Naive thymus-derived CD4-positive, alpha-beta T cell (primary cell): ENCODE results near the gene CAPS. TPM values are rescaled to one million over a fixed set of nuclear protein-coding genes. Genes with fewer than 3 reads are reported as not detected.

Source experiments
- ATAC-seq: fragments of 150-1000 bp; cut with Tn5 transposase; 2 replicates; pipeline ENCODE4 v1.10.0; 2021; ENCODE audit warnings: mild to moderate bottlenecking, moderate library complexity
- CTCF ChIA-PET: fragments of 350-600 bp; sonication (Branson Sonifier 250); formaldehyde crosslinking; loops from one replicate; lab custom pipeline; 2021; ENCODE audit warnings: antibody characterized with exemption; lab: Charles Lee
- POLR2A ChIA-PET: fragments of 350-600 bp; sonication (Branson Sonifier 250); formaldehyde crosslinking; loops from one replicate; lab custom pipeline; 2021; ENCODE audit warnings: antibody characterized with exemption, inconsistent platforms; lab: Charles Lee
- DNase-seq, 9 donors: peaks; one replicate each; pipeline versions ENCODE4 v3.0.0 to v3.0.0-alpha.2; 2020 to 2022; ENCODE audit warnings: mixed read lengths in 1 of 9
- H3K27ac ChIP-seq: one replicate; pipeline ENCODE4 v1.7.0; 2013; ENCODE audit warnings: mild to moderate bottlenecking, low read depth, low read length, moderate library complexity
- H3K27me3 ChIP-seq, 2 donors: one replicate each; pipeline ENCODE4 v1.7.0; 2013; ENCODE audit warnings: low read length in 2 of 2, mild to moderate bottlenecking in 2 of 2, moderate library complexity in 2 of 2; ENCODE audit not compliant: control insufficient read depth in 2 of 2, insufficient read depth in 2 of 2
- H3K36me3 ChIP-seq, 3 experiments: 1 replicate in 2 of 3; 2 replicates in 1 of 3; pipeline ENCODE4 v1.7.0; 2013; ENCODE audit warnings: low read length in 3 of 3, mild to moderate bottlenecking in 3 of 3, moderate library complexity in 1 of 3; ENCODE audit not compliant: insufficient read depth in 3 of 3, control insufficient read depth in 2 of 3
- H3K4me1 ChIP-seq, 2 donors: one replicate each; pipeline ENCODE4 v1.7.0; 2013; ENCODE audit warnings: low read length in 2 of 2, mild to moderate bottlenecking in 2 of 2, moderate library complexity in 1 of 2; ENCODE audit not compliant: control insufficient read depth in 2 of 2, insufficient read depth in 2 of 2
- H3K4me3 ChIP-seq: 2 replicates; pipeline ENCODE4 v1.7.0; 2013; ENCODE audit warnings: mild to moderate bottlenecking, low read length
- H3K9me3 ChIP-seq, 3 experiments: 1 replicate in 2 of 3; 2 replicates in 1 of 3; pipeline ENCODE4 v1.7.0; 2013; ENCODE audit warnings: low read length in 3 of 3; ENCODE audit not compliant: control insufficient read depth in 2 of 3
- H3K27ac Mint-ChIP-seq, 9 donors: one replicate each; pipeline ENCODE4 v1.8.0; 2020 to 2022; ENCODE audit warnings: mixed read lengths in 9 of 9, mild to moderate bottlenecking in 8 of 9, moderate library complexity in 5 of 9, inconsistent platforms in 2 of 9
- H3K27me3 Mint-ChIP-seq, 5 donors: one replicate each; pipeline ENCODE4 v1.8.0; 2021 to 2022; ENCODE audit warnings: mixed read lengths in 5 of 5, mild to moderate bottlenecking in 1 of 5
- H3K36me3 Mint-ChIP-seq, 5 donors: one replicate each; pipeline ENCODE4 v1.8.0; 2020 to 2022; ENCODE audit warnings: mixed read lengths in 5 of 5, mild to moderate bottlenecking in 3 of 5, inconsistent platforms in 1 of 5
- H3K4me1 Mint-ChIP-seq, 7 donors: one replicate each; pipeline ENCODE4 v1.8.0; 2020 to 2022; ENCODE audit warnings: mixed read lengths in 7 of 7, mild to moderate bottlenecking in 3 of 7, inconsistent platforms in 1 of 7
- H3K4me3 Mint-ChIP-seq, 10 donors: one replicate each; pipeline ENCODE4 v1.8.0; 2020 to 2022; ENCODE audit warnings: mild to moderate bottlenecking in 10 of 10, mixed read lengths in 10 of 10, moderate library complexity in 6 of 10, inconsistent platforms in 2 of 10
- H3K9me3 Mint-ChIP-seq, 11 donors: one replicate each; pipeline ENCODE4 v1.8.0; 2020 to 2022; ENCODE audit warnings: mixed read lengths in 11 of 11, mild to moderate bottlenecking in 4 of 11, inconsistent platforms in 1 of 11, moderate library complexity in 1 of 11
- intact Hi-C, 2 donors: fragments of 100-400 bp; cut with micrococcal nuclease; formaldehyde crosslinking; loops; one replicate each; pipeline ENCODE4 v1.15.1; 2023
- polyA plus RNA-seq, 2 donors: library from polyadenylated mRNA; unstranded; fragments of 300-500 nt; fragmentation: Illumina TruSeq; gene quantifications; one replicate each; pipeline ENCODE4 v1.2.3, GENCODE V29; 2021
- total RNA-seq, 6 experiments: library from RNA in 5 of 6; stranded (reverse) in 5 of 6; gene quantifications; 1 replicate in 5 of 6; 2 replicates in 1 of 6; pipeline ENCODE4 v1.2.3 and lab custom pipeline; 2021 to 2026

The CAPS gene
- total and polyA plus RNA-seq, 7 experiments from 2014 or later, result 1.6 to 80.6 (median 45.2) TPM

DNA sequence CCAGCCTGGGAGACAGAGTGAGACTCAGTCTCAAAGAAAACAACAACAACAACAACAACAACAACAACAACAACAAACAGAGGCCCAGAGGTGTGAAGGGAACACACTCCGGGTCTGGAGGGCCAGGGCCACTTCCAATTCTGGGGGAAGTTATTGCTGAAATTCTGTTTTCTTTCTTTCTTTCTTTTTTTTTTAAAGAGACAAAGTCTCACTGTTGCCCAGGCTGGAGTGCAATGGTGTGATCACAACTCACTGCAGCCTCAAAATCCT, 3.5 kb upstream of the CAPS start:
- H3K36me3 Mint-ChIP-seq, result peaks cover 0 to 4% (median 4%) of the 10 kb centered on the region in 5 donors
- intact Hi-C loops, result no loop called here
- Histone ChIP-seq H3K27ac (no peak overlapping the region), H3K4me3 (no peak overlapping the region), H3K27me3 (no peaks in the 10 kb centered on the region), H3K9me3 (no peaks in the 10 kb centered on the region), H3K4me1 (peaks cover 4 to 9% of the 10 kb centered on the region in 2 donors), H3K36me3 (peaks cover 0 to 37% (median 5%) of the 10 kb centered on the region in 3 experiments)
- DNase-seq (no peak), ATAC-seq (no peak)
- POLR2A ChIA-PET, result no interaction called here
- no peaks in the 10 kb centered on the region for H3K27me3 Mint-ChIP-seq
- H3K27ac Mint-ChIP-seq, result peak overlapping the region in 1 of 9 donors; percentile 32
- no peaks in the 10 kb centered on the region for H3K9me3 Mint-ChIP-seq
- CTCF ChIA-PET, result no interaction called here
- H3K4me3 Mint-ChIP-seq, result no peak overlapping the region
- H3K4me1 Mint-ChIP-seq, result peaks cover 6 to 20% (median 11%) of the 10 kb centered on the region in 7 donors

DNA sequence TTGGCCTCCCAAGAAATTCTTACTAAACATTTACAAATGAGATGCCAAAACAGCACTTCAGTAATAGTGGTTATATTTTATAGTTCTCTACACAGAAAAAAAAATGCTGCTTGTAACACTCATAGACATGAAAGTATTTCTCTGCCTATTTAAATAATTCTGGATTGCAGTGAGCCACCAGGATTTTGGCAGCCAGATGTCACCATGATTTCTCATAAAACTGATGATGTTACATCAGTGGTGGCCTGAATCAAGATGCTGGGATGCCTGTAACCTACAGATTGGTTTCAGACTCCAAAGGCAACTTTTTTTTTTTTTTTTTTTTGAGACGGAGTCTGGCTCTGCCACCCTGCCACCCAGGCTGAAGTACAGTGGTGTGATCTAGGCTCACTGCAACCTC, 2.7 kb upstream of the CAPS start:
- no peak overlapping the region for H3K27ac ChIP-seq
- H3K36me3 ChIP-seq, result peaks cover 0 to 45% (median 5%) of the 10 kb centered on the region in 3 experiments
- Mint-ChIP-seq H3K9me3 (no peaks in the 10 kb centered on the region), H3K27me3 (no peaks in the 10 kb centered on the region), H3K36me3 (peaks cover 0 to 4% (median 3%) of the 10 kb centered on the region in 5 donors), H3K4me3 (no peak overlapping the region), H3K4me1 (peaks cover 2 to 13% (median 6%) of the 10 kb centered on the region in 7 donors), H3K27ac (no peak overlapping the region)
- no peak overlapping the region for H3K4me3 ChIP-seq
- DNase-seq (no peak), ATAC-seq (no peak)
- H3K4me1 ChIP-seq, result peaks cover 0 to under 1% of the 10 kb centered on the region in 2 donors
- ChIA-PET POLR2A (interaction anchor here (0.7 kb wide), 1 partner anchor 12 kb away, joined by 5 read pairs; no protein-coding TSS in a partner anchor), CTCF (no interaction called here)
- intact Hi-C loops, result no loop called here
- no peaks in the 10 kb centered on the region for H3K27me3 ChIP-seq
- no peaks in the 10 kb centered on the region for H3K9me3 ChIP-seq

DNA sequence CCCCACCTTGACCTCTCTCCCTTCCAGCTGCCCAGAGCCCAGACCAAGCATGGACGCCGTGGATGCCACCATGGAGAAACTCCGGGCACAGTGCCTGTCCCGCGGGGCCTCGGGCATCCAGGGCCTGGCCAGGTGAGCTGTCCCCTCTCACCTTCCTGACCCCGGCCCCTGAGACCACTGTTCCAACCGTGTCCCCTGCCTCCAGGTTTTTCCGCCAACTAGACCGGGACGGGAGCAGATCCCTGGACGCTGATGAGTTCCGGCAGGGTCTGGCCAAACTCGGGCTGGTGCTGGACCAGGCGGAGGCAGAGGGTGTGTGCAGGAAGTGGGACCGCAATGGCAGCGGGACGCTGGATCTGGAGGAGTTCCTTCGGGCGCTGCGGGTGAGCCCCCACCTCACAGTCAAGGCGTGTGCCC, 312 bp downstream of the CAPS start:
- POLR2A ChIA-PET, result interaction anchor here (1.8 kb wide), 1 partner anchor 8 kb away, joined by 4 read pairs; no protein-coding TSS in a partner anchor
- peaks cover 4 to 67% (median 5%) of the 10 kb centered on the region in 3 experiments for H3K36me3 ChIP-seq
- Mint-ChIP-seq H3K27ac (no peak overlapping the region), H3K27me3 (no peaks in the 10 kb centered on the region), H3K36me3 (peaks cover 0 to 4% (median 0%) of the 10 kb centered on the region in 5 donors), H3K4me3 (no peak overlapping the region), H3K9me3 (no peaks in the 10 kb centered on the region), H3K4me1 (no peaks in the 10 kb centered on the region)
- H3K27ac ChIP-seq, result no peak overlapping the region
- H3K4me3 ChIP-seq, result no peak overlapping the region
- no peaks in the 10 kb centered on the region for H3K27me3 ChIP-seq
- no peaks in the 10 kb centered on the region for H3K9me3 ChIP-seq
- CTCF ChIA-PET, result no interaction called here
- H3K4me1 ChIP-seq, result no peaks in the 10 kb centered on the region
- intact Hi-C loops, result no loop called here
- ATAC-seq, result no peak
- DNase-seq, result no peak

DNA sequence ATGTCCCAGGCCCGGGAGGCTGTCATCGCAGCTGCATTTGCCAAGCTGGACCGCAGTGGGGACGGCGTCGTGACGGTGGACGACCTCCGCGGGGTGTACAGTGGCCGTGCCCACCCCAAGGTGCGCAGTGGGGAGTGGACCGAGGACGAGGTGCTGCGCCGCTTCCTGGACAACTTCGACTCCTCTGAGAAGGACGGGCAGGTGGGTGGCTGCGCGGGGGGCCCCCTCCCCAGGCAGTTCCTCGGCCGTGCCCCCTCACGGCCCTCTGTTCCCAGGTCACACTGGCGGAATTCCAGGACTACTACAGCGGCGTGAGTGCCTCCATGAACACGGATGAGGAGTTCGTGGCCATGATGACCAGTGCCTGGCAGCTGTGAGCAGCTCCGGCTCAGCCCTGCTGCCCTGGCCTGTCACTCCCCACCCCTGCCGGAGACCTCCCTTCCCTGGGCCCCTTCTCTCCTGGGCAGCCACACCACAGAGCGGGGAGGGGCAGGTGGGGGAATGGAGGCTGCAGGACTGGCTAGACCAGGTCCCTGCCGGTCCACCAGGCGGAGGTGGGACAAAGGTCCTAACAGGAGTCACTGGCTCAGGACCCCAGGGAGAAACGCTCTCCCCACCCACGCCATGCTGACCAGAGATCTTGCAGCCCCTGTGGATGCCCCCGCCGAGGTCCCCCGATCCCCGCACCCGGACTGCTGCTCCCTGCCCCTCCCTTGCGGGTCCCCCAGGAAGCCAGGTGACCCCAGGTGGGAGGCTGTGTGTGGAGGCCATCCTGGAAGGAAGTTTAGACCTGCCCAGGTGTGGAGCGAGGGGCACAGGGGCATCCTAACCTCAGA, 1.1 kb downstream of the CAPS start:
- ChIA-PET CTCF (no interaction called here), POLR2A (interaction anchor here (1.8 kb wide), 1 partner anchor 9 kb away, joined by 4 read pairs; no protein-coding TSS in a partner anchor)
- Mint-ChIP-seq H3K4me3 (no peak overlapping the region), H3K9me3 (no peaks in the 10 kb centered on the region), H3K27me3 (no peaks in the 10 kb centered on the region), H3K27ac (no peak overlapping the region), H3K4me1 (no peaks in the 10 kb centered on the region), H3K36me3 (peaks cover 0 to 3% (median 0%) of the 10 kb centered on the region in 5 donors)
- Histone ChIP-seq H3K9me3 (no peaks in the 10 kb centered on the region), H3K27me3 (no peaks in the 10 kb centered on the region), H3K27ac (no peak overlapping the region), H3K36me3 (peaks cover 2 to 68% (median 4%) of the 10 kb centered on the region in 3 experiments), H3K4me3 (no peak overlapping the region), H3K4me1 (no peaks in the 10 kb centered on the region)
- DNase-seq (no peak), ATAC-seq (no peak)
- intact Hi-C loops, result no loop called here

DNA sequence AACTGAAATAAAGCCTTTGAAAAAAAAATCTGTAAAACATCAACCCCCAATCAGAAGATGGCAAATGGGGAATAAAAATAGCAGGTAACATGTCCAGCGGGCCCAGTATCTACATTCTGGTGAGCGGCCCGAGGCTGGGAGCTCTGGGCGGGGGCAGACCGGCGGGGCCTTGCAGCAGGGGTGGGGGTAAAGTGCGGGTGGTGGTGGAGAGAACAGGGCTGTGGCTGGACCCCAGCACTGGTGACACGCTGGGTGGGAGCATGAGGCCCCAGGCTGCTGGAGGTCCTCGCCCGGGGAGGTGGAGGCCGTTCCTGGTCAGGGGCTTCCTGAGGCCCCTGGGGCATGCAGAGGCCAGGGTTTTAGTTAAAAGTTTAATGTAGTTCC, 1.7 kb downstream of the CAPS start:
- ChIA-PET POLR2A (interaction anchor here (1.8 kb wide), 1 partner anchor 10 kb away, joined by 4 read pairs; no protein-coding TSS in a partner anchor), CTCF (no interaction called here)
- intact Hi-C loops, result no loop called here
- no peaks in the 10 kb centered on the region for H3K9me3 ChIP-seq
- Mint-ChIP-seq H3K4me1 (no peaks in the 10 kb centered on the region), H3K9me3 (no peaks in the 10 kb centered on the region), H3K27me3 (no peaks in the 10 kb centered on the region), H3K4me3 (no peak overlapping the region), H3K36me3 (peaks cover 0 to 3% (median 0%) of the 10 kb centered on the region in 5 donors), H3K27ac (peak overlapping the region in 1 of 9 donors; percentile 32)
- H3K4me3 ChIP-seq, result no peak overlapping the region
- no peak for ATAC-seq
- H3K27ac ChIP-seq, result no peak overlapping the region
- H3K36me3 ChIP-seq, result peaks cover 0 to 69% (median 4%) of the 10 kb centered on the region in 3 experiments
- no peaks in the 10 kb centered on the region for H3K27me3 ChIP-seq
- H3K4me1 ChIP-seq, result no peaks in the 10 kb centered on the region
- no peak for DNase-seq

DNA sequence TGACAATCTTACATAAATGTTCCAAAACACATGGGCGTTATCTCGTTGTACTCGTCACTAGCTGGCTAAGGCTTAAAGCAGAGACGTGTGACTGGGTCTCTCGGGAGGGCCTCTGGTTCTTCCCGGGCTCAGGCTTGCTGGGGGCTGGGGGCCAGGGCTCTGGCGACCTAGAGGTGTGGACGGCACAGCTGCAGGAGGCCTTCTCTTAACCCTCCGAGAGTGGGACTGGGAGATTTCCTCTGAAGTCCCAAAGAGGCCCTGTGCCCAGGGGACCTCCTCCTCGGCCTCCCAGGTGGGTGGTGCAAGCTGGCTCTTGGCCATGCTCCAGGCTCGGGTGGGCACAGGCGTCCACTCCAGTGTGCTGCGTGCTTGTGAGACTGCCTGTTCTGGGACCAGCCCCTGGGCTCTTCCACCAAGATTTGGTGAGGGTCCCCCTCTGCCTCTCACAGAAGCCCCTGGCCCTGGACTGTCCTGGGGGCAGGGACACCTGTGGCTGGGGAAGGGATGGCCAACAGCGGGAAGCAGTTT, 2.2 kb downstream of the CAPS start:
- Mint-ChIP-seq H3K9me3 (no peaks in the 10 kb centered on the region), H3K36me3 (peaks cover 0 to 3% (median 0%) of the 10 kb centered on the region in 5 donors), H3K4me1 (no peaks in the 10 kb centered on the region), H3K27ac (peak overlapping the region in 2 of 9 donors; percentile 32 to 64), H3K4me3 (no peak overlapping the region), H3K27me3 (no peaks in the 10 kb centered on the region)
- no peaks in the 10 kb centered on the region for H3K4me1 ChIP-seq
- H3K4me3 ChIP-seq, result no peak overlapping the region
- POLR2A ChIA-PET, result no interaction called here
- ATAC-seq (no peak), DNase-seq (no peak)
- no peak overlapping the region for H3K27ac ChIP-seq
- no peaks in the 10 kb centered on the region for H3K9me3 ChIP-seq
- peaks cover 0 to 71% (median 4%) of the 10 kb centered on the region in 3 experiments for H3K36me3 ChIP-seq
- intact Hi-C loops, result no loop called here
- H3K27me3 ChIP-seq, result no peaks in the 10 kb centered on the region
- CTCF ChIA-PET, result no interaction called here
